Measurements from ENCODE around the gene NIP7. TPM values are rescaled to one million over a fixed set of nuclear protein-coding genes. Genes with fewer than 3 reads are reported as not detected.

Gene NIP7
- total and polyA plus RNA-seq, 2 experiments from 2014 or later: 30.4 to 47.4 TPM

DNA sequence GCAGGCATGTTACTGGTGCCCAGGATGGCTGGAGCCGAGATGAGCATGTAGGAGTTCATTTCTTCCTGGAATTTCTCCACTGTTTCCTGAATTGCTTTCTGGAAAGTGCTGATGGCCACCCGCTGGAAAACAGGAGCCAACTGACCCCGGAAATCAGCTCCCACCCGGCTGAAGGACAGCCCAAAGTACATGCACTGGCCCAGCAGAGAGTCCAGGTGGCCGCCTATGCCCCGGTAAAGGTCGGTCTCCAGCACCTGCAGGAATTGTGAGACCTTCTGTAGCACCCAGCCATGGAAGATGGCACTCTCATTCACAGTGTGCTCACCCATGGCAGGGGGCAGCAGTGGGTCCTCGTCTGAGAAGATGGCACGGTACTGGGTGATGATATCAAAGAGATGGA, 4.9 kb upstream of the NIP7 start:
- no peak overlapping the region for H3K27ac Mint-ChIP-seq
- Histone ChIP-seq H3K4me1 (ENCODE audit: insufficient read depth) (peaks cover 6% of the 10 kb centered on the region; the same call in 1 of the 2 replicates), H3K36me3 (ENCODE audit: insufficient read depth) (peaks cover 23% of the 10 kb centered on the region), H3F3A (replicated peaks; ENCODE audit: low read depth) (peaks cover 34% of the 10 kb centered on the region), H3K27ac (ENCODE audit: low read depth) (no peak overlapping the region), H2AFZ (no peak overlapping the region), H3K4me2 (no peak overlapping the region), H4K20me1 (replicated peaks; ENCODE audit: insufficient read depth) (peaks cover 16% of the 10 kb centered on the region), H3K79me2 (replicated peaks; ENCODE audit: insufficient read depth) (peaks cover 47% of the 10 kb centered on the region), H3K27me3 (ENCODE audit: insufficient read depth) (no peaks in the 10 kb centered on the region), H3K4me3 (no peak overlapping the region), H3K9me2 (ENCODE audit: insufficient read depth) (no peaks in the 10 kb centered on the region)
- ATAC-seq (no peak), DNase-seq (ENCODE audit: low spot score) (no peak)
- H3K27me3 Mint-ChIP-seq (ENCODE audit: insufficient read depth, low read depth, poor library complexity): peaks cover 11% of the 10 kb centered on the region
- TF ChIP-seq JUNB (IDR thresholded peaks at IDR 0.05; ENCODE audit: unreplicated experiment): no peak
- TF ChIP-seq POLR2AphosphoS5 (IDR thresholded peaks at IDR 0.05; ENCODE audit: low read depth): no peak
- TF ChIP-seq, protein P1, sequence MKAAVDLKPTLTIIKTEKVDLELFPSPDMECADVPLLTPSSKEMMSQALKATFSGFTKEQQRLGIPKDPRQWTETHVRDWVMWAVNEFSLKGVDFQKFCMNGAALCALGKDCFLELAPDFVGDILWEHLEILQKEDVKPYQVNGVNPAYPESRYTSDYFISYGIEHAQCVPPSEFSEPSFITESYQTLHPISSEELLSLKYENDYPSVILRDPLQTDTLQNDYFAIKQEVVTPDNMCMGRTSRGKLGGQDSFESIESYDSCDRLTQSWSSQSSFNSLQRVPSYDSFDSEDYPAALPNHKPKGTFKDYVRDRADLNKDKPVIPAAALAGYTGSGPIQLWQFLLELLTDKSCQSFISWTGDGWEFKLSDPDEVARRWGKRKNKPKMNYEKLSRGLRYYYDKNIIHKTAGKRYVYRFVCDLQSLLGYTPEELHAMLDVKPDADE (IDR thresholded peaks at IDR 0.05): no peak
- TF ChIP-seq EZH2phosphoT487 (IDR thresholded peaks at IDR 0.05; ENCODE audit: unreplicated experiment): no peak
- no peak for TF ChIP-seq CREB1 (CRISPR knock-in tag; IDR thresholded peaks at IDR 0.05; ENCODE audit: low read depth)
- TF ChIP-seq ZNF331 (CRISPR knock-in tag; IDR thresholded peaks at IDR 0.05; ENCODE audit: low read depth): no peak
- no peak for TF ChIP-seq STAT1 (IDR thresholded peaks at IDR 0.05; ENCODE audit: unreplicated experiment)
- TF ChIP-seq NANOG (IDR thresholded peaks at IDR 0.05; ENCODE audit: borderline replicate concordance): no peak
- TF ChIP-seq, protein P2, sequence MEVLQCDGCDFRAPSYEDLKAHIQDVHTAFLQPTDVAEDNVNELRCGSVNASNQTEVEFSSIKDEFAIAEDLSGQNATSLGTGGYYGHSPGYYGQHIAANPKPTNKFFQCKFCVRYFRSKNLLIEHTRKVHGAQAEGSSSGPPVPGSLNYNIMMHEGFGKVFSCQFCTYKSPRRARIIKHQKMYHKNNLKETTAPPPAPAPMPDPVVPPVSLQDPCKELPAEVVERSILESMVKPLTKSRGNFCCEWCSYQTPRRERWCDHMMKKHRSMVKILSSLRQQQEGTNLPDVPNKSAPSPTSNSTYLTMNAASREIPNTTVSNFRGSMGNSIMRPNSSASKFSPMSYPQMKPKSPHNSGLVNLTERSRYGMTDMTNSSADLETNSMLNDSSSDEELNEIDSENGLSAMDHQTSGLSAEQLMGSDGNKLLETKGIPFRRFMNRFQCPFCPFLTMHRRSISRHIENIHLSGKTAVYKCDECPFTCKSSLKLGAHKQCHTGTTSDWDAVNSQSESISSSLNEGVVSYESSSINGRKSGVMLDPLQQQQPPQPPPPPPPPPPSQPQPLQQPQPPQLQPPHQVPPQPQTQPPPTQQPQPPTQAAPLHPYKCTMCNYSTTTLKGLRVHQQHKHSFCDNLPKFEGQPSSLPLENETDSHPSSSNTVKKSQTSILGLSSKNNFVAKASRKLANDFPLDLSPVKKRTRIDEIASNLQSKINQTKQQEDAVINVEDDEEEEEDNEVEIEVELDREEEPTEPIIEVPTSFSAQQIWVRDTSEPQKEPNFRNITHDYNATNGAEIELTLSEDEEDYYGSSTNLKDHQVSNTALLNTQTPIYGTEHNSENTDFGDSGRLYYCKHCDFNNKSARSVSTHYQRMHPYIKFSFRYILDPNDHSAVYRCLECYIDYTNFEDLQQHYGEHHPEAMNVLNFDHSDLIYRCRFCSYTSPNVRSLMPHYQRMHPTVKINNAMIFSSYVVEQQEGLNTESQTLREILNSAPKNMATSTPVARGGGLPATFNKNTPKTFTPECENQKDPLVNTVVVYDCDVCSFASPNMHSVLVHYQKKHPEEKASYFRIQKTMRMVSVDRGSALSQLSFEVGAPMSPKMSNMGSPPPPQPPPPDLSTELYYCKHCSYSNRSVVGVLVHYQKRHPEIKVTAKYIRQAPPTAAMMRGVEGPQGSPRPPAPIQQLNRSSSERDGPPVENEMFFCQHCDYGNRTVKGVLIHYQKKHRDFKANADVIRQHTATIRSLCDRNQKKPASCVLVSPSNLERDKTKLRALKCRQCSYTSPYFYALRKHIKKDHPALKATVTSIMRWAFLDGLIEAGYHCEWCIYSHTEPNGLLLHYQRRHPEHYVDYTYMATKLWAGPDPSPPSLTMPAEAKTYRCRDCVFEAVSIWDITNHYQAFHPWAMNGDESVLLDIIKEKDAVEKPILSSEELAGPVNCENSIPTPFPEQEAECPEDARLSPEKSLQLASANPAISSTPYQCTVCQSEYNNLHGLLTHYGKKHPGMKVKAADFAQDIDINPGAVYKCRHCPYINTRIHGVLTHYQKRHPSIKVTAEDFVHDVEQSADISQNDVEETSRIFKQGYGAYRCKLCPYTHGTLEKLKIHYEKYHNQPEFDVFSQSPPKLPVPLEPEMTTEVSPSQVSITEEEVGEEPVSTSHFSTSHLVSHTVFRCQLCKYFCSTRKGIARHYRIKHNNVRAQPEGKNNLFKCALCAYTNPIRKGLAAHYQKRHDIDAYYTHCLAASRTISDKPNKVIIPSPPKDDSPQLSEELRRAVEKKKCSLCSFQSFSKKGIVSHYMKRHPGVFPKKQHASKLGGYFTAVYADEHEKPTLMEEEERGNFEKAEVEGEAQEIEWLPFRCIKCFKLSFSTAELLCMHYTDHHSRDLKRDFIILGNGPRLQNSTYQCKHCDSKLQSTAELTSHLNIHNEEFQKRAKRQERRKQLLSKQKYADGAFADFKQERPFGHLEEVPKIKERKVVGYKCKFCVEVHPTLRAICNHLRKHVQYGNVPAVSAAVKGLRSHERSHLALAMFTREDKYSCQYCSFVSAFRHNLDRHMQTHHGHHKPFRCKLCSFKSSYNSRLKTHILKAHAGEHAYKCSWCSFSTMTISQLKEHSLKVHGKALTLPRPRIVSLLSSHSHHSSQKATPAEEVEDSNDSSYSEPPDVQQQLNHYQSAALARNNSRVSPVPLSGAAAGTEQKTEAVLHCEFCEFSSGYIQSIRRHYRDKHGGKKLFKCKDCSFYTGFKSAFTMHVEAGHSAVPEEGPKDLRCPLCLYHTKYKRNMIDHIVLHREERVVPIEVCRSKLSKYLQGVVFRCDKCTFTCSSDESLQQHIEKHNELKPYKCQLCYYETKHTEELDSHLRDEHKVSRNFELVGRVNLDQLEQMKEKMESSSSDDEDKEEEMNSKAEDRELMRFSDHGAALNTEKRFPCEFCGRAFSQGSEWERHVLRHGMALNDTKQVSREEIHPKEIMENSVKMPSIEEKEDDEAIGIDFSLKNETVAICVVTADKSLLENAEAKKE (CRISPR knock-in tag; IDR thresholded peaks at IDR 0.05): no peak
- TF ChIP-seq, protein P3, sequence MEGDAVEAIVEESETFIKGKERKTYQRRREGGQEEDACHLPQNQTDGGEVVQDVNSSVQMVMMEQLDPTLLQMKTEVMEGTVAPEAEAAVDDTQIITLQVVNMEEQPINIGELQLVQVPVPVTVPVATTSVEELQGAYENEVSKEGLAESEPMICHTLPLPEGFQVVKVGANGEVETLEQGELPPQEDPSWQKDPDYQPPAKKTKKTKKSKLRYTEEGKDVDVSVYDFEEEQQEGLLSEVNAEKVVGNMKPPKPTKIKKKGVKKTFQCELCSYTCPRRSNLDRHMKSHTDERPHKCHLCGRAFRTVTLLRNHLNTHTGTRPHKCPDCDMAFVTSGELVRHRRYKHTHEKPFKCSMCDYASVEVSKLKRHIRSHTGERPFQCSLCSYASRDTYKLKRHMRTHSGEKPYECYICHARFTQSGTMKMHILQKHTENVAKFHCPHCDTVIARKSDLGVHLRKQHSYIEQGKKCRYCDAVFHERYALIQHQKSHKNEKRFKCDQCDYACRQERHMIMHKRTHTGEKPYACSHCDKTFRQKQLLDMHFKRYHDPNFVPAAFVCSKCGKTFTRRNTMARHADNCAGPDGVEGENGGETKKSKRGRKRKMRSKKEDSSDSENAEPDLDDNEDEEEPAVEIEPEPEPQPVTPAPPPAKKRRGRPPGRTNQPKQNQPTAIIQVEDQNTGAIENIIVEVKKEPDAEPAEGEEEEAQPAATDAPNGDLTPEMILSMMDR (conservative IDR thresholded peaks at IDR 0.05; ENCODE audit: low read depth in 2 of 2): no peak
- TF ChIP-seq, protein P4, sequence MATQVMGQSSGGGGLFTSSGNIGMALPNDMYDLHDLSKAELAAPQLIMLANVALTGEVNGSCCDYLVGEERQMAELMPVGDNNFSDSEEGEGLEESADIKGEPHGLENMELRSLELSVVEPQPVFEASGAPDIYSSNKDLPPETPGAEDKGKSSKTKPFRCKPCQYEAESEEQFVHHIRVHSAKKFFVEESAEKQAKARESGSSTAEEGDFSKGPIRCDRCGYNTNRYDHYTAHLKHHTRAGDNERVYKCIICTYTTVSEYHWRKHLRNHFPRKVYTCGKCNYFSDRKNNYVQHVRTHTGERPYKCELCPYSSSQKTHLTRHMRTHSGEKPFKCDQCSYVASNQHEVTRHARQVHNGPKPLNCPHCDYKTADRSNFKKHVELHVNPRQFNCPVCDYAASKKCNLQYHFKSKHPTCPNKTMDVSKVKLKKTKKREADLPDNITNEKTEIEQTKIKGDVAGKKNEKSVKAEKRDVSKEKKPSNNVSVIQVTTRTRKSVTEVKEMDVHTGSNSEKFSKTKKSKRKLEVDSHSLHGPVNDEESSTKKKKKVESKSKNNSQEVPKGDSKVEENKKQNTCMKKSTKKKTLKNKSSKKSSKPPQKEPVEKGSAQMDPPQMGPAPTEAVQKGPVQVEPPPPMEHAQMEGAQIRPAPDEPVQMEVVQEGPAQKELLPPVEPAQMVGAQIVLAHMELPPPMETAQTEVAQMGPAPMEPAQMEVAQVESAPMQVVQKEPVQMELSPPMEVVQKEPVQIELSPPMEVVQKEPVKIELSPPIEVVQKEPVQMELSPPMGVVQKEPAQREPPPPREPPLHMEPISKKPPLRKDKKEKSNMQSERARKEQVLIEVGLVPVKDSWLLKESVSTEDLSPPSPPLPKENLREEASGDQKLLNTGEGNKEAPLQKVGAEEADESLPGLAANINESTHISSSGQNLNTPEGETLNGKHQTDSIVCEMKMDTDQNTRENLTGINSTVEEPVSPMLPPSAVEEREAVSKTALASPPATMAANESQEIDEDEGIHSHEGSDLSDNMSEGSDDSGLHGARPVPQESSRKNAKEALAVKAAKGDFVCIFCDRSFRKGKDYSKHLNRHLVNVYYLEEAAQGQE (IDR thresholded peaks at IDR 0.05; ENCODE audit: unreplicated experiment): no peak
- TF ChIP-seq EZH2 (IDR thresholded peaks at IDR 0.05; ENCODE audit: low read depth, unreplicated experiment): no peak
- no peak for TF ChIP-seq ZNF114 (CRISPR knock-in tag; IDR thresholded peaks at IDR 0.05)
- H3K4me1 Mint-ChIP-seq: peaks cover 10% of the 10 kb centered on the region; the same call in 2 of the 3 replicates
- H3K4me3 Mint-ChIP-seq: no peak overlapping the region
- H3K36me3 Mint-ChIP-seq (ENCODE audit: low read depth): peaks cover 67% of the 10 kb centered on the region
- no peaks in the 10 kb centered on the region; the same call in 2 of the 3 replicates for H3K9me3 Mint-ChIP-seq
